Body of pancreas (tissue), 4 donors: Measurements from ENCODE around the gene GLCCI1.

Experiments used
- CTCF ChIP-seq, 7 experiments: fragments of 450-650 bp in 4 of 7; fragments of 200-600 bp in 3 of 7; sonication (generic) in 3 of 7; IDR thresholded peaks; one replicate each; pipeline ENCODE4 v1.5.1; 2016 to 2019; ENCODE audit warnings: antibody characterized with exemption in 7 of 7
- POLR2A ChIP-seq, 3 donors: fragments of 450-650 bp; IDR thresholded peaks; one replicate each; pipeline ENCODE4 v1.6.1; 2016; ENCODE audit warnings: antibody characterized with exemption in 3 of 3, mild to moderate bottlenecking in 2 of 3

DNA sequence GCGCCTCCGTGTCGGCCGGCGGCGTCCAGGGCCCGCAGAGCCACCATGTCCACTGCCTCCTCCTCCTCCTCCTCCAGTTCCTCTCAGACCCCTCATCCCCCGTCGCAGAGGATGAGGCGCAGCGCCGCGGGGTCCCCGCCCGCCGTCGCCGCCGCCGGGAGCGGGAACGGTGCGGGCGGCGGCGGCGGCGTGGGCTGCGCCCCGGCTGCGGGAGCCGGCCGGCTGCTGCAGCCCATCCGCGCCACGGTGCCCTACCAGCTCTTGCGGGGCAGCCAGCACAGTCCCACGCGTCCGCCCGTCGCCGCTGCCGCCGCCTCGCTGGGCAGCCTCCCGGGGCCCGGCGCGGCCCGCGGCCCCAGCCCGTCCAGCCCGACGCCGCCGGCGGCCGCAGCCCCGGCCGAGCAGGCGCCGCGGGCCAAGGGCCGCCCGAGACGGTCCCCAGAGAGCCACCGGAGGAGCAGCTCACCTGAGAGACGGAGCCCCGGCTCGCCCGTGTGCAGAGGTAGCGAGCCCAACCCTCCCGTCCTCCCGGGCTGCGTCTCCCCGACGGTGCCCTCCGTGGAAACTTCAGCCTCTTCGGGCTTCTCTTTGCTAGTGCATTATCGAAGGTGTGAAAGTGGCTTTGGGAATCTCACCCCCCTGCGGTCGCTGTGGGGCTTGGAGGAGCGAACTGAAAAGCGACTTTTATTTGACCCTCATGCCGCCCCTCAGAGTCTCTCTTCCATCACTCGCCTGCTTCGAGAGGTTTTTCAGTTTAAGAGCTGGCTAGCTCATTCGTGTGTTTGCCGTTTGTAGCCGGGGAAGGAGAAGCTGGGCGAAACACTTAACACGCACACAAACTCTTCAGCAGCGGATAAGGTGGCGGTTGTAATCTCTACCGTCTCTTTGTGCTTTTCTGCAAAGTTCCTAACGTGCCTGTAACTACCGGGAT is 975 bp downstream of the GLCCI1 start:
- TF ChIP-seq POLR2A (IDR thresholded peaks at IDR 0.05): no peak
- peak in 5 of 7 experiments; percentile 5 to 27 (median 19) for TF ChIP-seq CTCF (IDR thresholded peaks at IDR 0.05)
